NB4 (cell line): ENCODE measurements around the gene ARL11.

ENCODE experiments used
- MYC ChIP-seq: IDR thresholded peaks from 2 replicates; pipeline ENCODE4 v1.6.1; 2011; ENCODE audit warnings: low read depth, low read length
- POLR2A ChIP-seq: IDR thresholded peaks from 2 replicates; pipeline ENCODE4 v1.6.1; 2011; ENCODE audit warnings: mild to moderate bottlenecking; ENCODE audit not compliant: insufficient read length; ENCODE audit errors: extremely low read depth
- TF ChIP-seq, protein P1 (sequence below): IDR thresholded peaks from one replicate; pipeline ENCODE4 v1.5.1; 2012; ENCODE audit warnings: low read depth, low read length
- TF ChIP-seq, protein P2 (sequence below): IDR thresholded peaks from 2 replicates; pipeline ENCODE4 v1.6.1; 2011; ENCODE audit warnings: low read depth, low read length

DNA sequence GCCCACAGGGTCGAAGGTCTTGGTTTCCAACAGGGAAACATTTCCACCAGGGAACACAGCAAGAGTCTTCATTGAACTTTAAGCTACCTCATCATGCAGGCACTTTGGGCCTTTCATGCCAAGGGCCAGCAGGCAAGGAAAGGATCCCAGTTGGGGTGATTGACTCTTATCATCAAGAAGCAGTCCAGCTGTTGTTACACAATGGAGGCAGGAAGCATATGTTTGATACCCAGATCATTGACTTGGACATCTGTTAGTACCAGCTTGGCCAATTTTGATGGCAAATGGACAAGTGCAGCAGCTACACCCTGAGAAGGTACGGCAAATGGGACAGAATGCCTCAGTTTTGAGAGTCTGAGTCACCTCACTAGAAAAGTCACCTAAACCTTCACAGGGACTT is 32.1 kb upstream of the ARL11 start:
- TF ChIP-seq, protein P1, sequence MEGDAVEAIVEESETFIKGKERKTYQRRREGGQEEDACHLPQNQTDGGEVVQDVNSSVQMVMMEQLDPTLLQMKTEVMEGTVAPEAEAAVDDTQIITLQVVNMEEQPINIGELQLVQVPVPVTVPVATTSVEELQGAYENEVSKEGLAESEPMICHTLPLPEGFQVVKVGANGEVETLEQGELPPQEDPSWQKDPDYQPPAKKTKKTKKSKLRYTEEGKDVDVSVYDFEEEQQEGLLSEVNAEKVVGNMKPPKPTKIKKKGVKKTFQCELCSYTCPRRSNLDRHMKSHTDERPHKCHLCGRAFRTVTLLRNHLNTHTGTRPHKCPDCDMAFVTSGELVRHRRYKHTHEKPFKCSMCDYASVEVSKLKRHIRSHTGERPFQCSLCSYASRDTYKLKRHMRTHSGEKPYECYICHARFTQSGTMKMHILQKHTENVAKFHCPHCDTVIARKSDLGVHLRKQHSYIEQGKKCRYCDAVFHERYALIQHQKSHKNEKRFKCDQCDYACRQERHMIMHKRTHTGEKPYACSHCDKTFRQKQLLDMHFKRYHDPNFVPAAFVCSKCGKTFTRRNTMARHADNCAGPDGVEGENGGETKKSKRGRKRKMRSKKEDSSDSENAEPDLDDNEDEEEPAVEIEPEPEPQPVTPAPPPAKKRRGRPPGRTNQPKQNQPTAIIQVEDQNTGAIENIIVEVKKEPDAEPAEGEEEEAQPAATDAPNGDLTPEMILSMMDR, result no peak
- TF ChIP-seq, protein P2, sequence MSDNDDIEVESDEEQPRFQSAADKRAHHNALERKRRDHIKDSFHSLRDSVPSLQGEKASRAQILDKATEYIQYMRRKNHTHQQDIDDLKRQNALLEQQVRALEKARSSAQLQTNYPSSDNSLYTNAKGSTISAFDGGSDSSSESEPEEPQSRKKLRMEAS, result no peak
- TF ChIP-seq POLR2A (no peak), MYC (no peak)
